ENCODE results near the gene HOXC11.

- TF ChIP-seq CTCF (IDR thresholded peaks at IDR 0.05; ENCODE audit: low read depth, low read length) (no peak), POLR2A (IDR thresholded peaks at IDR 0.05; ENCODE audit: extremely low read depth, insufficient read length) (no peak), MAX (IDR thresholded peaks at IDR 0.05; ENCODE audit: low read depth, low read length) (no peak), MYC (IDR thresholded peaks at IDR 0.05; ENCODE audit: low read depth, low read length) (no peak)
Measured at GRCh38 chr12:53929527-53929926, 43.4 kb upstream of the HOXC11 start.
